Stimulated activated CD4-positive, alpha-beta T cell treated with anti-CD3 and anti-CD28 coated beads, TNF-alpha, amount 100 ng/mL, for 1 hour (primary cell): ENCODE data around the gene ETS1.
"Not testable (repeated sequence)": the region's sequence is repeated elsewhere in the genome, so short reads cannot be mapped to it uniquely, and the experiment has no call there.

Experiments used
- DNase-seq, 3 donors: peaks; one replicate each; pipeline ENCODE4 v3.0.0-alpha.2; 2020; ENCODE audit warnings: low read depth in 3 of 3, low spot score in 1 of 3

Gene ETS1

DNA sequence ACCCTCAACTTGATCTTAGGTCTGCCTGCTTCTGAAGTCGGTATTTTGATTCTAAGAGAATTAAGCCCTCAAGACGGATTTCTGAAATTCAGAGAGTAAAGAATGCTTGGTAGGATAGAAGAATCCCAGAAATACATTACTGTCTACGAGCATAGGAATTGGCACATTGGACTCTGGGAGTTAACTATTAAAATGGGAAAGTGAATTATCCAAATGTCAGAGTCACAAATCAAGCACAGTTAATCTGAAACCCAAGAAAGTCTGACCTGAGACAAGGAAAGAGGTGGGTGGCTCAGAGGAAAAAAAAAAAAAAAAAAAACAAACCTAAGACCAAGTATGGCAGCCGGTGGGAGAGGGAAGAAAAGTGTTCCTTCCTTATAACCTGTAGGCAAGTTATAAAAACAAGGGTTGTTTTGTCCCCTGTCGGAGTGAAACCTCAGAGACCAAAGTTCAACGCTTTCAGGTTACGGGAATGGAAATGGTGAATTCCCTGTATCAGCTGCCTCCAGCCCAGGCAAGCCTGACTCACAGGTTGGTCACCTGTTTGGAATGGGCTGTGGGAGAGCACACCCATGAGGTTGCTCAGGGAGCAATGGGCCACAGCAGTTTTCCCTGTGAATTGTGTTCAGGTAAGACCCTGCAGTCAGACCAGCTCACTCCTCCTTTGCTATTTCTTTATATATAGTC is 139.0 kb downstream of the ETS1 start:
- no peak for DNase-seq

DNA sequence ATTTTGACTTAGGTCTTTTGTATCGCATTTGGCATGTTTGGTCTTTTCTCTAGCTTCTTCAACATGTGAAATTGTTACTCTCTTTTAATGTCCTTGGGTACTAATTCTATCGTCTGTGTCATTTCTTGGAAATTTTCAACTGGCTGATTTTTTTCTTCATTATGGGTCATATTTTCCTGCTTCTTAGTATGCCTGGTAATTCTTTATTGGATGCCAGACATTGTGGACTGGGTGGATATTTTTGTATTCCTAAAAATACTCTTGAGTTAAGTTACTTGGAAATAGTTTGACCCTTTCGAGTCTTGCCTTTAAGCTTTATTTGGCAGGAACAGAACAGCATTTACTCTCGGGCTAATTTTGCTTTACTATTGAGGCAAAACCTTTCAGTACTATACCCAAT is 140.1 kb downstream of the ETS1 start:
- no peak for DNase-seq

DNA sequence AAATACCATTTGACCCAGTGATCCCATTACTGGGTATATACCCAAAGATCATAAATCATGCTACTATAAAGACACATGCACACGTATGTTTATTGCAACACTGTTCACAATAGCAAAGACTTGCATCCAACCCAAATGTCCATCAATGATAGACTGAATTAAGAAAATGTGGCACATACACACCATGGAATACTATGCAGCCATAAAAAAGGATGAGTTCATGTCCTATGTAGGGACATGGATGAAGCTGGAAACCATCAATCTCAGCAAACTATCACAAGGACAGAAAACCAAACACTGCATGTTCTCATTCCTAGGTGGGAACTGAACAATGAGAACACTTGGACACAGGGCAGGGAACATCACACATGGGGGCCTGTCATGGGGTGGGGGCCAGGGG is 141.4 kb downstream of the ETS1 start:
- DNase-seq = not testable (repeated sequence)

DNA sequence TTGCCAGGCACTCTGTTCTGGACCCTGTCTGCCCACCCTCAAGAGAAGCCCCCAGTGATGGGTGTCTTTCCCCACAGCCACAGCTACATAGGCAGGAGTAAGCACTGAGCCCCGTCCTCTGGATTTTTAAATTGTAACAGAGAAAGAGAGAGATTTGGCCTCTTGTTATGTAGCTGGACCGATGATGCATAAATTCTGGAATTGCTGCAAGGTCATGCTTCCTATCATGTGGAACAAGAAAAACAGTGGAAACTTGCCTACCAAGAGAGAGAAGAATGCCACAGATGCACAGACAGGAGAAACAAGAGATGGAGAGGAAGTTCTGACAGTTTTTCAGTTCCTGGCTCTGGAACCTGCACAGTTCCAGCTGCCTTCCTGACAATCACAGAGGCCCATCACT is 150.2 kb downstream of the ETS1 start:
- DNase-seq = no peak

DNA sequence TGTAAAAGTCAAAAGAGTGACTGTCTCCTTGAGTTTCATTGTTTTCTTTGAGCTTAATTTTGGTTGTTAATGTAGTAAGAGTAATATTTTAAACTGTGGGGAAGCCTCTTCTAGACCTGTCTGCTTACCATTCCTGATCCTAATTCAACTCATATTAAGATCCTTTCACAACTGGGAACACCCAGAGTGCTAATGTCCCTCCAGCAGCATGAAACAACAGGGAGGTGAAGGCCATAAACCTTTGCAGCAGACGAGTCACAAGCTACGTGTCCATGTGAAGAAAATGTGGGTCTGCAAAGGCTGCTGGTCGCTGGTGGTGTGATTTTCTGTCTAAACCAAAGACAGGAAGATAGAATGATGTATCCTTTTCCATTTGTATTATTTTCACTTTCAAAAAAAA is 152.5 kb downstream of the ETS1 start:
- DNase-seq = no peak

DNA sequence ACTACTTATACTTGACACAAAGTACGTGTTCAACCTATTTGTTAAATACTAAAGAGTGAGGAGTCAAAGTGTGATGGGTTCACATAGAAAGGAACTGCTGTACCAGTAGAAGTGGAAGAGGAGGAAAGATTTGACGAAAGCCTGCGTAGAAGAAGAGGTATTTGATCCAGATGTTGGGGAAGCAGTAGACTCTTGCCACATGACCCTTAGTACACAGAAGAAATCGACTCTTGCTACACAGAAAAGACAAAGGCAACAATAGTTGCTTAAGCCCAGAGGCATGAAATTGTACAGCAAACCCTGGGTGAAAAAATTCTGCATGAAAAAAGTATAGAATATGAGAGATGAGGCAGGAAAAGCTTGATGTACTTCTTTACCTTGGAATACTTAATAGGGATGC is 152.9 kb downstream of the ETS1 start:
- no peak for DNase-seq

DNA sequence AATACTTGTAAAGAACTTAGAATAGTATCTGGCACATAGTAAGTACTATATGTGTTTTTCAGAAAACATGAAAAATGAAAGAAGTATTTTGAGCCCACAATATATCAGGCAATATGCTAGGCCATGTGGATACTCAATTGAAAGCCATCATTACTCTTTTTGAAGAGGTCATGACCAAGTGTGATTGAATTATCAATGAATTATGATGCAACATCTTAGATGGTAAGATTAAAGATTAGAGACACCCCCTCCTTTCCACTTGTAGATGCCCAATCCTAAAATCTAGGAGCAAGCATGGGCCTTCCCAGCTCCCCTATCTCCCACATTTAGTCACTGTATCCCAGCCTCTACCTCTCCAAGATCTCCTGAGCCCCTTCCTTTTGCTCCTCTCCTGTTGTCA is 154.4 kb downstream of the ETS1 start:
- no peak for DNase-seq

DNA sequence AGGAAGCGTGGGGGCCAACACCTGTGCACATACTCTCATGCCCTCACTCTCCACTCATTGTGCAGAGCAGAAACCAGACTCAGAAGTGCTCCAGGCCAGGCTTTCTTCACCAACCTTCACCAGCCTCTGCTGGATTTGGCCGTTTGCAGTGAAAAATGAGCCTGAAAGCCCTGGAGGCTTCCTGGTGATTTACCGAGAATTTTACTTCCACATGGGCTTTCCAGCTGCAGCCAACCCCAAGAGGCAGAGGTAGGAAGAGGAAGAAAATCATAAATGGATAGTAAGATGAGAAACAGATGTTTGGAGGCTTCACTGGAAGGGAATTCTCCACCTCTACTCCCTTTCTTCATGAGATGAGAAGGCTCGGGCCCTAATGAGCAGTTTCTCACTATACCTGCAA is 155.4 kb downstream of the ETS1 start:
- DNase-seq = no peak

DNA sequence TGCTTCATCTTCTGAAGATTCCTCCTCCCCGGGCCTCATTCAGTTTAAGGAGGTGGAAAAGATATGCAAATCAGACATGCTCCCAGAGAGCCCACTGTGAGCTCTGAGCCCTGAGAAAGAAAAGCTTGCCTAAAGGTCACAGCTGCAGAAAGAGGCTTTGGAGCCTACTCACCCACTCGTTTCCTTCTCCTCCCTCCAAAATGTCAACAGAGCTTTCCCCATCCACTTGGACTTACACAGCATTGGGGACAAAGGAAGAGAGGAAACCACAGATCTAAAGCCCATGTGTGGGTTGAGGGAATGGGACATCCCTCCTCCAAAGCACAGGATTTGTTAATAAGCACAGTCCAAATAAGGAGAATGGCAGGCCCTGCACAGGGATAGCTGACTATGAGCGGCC is 158.4 kb downstream of the ETS1 start:
- DNase-seq = no peak

DNA sequence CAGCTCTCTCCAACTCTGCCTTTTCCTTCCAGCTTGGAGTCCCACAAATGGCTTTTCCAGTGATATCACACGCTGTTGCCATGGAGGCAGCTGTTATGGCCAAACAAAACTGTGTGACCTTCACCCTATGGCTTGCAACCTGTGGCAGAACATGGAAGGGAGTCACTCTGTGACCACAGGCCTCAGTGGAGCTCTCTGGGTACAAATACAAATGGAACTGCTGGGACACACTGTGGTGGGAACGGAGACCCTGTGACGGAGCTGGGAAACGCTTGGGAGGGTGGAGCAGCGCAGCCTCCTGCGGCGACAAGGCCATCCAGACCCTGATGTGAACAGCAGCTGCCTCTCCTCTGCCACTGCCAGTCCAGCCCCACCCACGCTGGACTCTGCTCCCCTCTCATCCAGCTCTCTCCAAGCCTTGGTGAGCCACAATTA is 162.5 kb downstream of the ETS1 start:
- DNase-seq = no peak

DNA sequence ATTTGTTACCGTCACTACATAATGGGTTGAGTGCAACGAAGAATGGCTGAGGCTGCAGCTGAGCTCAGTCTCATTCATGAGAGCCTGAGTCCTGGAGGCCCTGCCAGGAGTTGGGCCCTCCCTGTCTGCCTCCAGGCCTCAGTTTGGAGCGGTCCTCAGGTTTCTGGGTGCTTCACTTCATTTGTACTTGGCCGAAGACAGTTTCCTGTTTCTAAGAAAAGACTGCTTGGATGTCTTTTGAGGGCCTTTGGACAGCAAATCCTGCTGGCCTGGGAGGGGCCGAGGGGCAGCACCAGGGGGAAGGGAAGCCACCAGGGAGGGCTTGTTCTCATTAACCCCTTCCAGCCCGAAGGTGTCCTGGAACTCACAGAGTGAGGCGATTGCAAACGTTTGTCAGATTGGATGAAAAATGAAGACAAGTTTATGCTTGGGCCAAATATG is 163.1 kb downstream of the ETS1 start:
- no peak for DNase-seq

DNA sequence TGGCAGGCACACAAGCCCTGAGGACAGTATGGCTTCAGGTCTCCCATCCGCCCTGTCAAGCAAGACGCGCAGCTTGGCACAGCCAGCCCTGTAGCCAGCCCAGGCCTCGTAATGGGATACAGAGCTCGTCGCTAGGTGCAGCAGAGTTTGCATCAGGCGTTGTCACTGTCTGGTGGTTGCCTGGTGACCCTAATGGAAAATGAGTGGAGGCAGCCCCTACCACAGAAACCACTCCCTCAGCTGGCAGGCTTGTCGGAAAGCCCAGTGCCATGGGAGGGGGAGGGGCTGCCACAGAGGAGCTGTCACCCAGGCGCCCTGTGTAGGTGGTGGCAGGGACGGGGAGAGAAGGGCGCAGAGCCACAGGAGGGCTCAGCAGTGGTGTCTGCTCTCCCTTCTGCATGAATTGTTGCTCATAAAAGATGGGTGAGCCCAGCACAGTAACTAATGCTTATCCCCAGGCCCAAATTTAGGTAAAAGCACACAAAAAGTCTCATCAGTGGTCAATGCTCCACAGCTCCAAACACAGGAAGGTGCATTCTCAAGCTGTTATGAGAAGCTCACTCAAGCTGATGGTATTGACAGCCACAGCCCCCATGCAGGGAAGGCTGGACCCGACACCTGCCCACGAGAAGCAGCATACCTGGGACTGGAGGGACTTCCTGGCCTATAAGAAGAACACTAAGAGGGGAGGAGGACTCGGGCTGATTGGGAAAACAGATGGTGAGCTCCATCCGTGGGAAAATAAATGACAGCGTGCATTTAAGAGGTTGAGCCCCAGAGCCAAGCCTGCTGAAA is 164.6 kb downstream of the ETS1 start:
- peak; percentile 73 to 76 (median 74) for DNase-seq

DNA sequence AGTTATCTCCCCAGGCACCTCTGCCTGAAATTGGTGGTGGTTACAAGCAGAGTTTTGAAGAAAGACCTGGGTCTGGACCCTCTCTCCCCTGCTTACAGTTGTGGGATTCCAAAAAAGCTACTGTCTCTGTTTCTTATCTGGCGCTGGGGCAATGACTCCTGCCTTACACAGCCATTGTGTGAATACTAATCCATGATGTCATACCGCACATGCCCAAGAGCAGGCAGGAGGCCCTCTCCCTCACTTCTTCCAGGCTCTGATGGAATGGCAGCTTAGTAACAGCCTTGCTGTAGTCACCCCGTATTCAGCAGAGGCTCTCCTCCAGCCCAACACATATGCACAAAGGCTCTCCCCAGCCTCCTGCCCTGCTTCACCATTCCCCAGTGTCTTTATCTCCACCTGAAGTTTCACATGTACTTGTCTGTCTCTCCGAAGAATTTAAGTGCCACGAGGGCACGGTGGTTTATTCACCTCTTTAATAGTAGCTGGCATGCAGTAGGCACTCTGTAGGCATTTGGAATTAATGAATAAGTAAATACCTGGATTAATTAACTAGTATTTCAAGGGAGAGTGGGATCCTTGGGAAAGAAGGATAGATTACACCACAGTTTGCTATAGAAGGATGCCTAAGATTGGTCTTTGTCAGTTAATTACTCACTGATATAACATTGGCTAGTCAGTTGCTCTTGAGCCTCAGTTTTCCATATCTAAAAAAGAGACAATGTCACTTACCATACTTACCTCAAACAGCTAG is 165.6 kb downstream of the ETS1 start:
- no peak for DNase-seq

DNA sequence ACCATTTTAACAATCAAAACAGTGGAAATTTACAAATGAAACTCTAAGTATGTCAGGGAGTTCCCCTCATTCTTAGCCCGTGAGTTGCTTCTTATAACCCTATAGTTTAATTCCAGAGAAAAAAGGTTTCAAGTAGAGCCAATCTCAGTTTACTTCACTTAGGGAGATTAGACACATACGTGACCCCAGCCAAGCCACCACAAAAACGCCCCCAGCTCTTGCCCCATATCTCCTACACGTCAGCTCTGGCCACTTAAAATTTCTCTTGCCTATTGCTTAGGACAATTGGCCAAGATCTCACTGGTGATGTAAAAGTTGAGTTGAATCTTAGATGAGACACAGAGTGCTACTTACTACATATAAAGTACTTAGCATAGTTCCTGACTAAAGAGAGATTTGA is 166.4 kb downstream of the ETS1 start:
- DNase-seq = no peak

DNA sequence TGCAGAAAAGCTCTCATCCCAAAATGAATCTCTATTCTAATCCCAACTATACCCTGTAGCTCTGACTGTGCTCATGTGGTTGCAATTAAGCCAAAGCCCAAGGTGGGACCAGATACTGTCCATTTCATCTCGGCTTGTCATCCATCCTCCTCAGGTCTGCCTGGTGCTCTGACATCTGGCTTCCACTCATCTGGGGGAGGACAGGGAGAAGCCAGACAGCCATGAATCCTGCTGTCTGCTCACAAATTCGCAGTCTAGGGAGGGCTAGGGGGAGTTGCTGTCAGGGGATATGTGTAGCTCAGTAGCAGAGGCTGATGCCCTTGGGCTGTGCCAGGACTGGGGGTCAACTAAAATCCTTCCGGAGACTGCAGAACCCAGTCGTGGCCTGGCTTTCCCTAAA is 167.1 kb downstream of the ETS1 start:
- DNase-seq = no peak

DNA sequence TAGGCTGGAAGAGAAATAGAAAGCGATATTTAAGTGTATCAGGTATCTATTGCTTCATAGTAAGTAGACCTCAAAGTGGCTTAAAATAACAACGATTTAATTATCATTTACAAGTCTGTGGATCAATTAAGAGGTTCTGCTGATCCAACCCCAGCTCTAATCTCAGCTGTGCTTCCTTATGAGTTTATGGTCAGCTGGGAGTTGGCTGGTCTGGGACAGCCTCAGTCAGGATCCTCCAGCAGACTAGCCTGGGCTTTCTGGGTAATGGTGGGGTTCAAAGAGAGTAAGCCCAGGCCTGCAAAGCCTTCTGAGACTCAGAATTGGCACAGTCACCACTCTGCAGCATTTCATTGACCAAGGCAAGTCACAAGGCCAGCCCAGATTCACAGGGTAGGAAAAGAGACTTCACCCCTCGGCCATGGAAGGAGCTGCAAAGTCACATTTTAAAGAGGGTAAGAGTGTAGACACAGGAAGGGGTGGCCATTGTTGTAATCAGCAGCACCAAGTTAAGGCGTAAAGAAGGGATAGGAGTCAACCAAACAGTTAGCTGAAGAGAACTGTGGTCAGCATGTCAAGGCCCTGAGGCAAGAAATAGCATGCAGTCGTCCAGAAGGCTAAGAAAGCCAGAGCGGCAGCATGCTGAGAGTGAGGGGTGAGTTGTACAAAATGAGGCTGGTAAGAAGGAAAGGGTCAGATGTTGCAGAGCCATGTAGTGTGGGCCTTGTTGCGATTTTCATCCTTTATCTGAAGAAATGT is 168.2 kb downstream of the ETS1 start:
- DNase-seq = no peak

DNA sequence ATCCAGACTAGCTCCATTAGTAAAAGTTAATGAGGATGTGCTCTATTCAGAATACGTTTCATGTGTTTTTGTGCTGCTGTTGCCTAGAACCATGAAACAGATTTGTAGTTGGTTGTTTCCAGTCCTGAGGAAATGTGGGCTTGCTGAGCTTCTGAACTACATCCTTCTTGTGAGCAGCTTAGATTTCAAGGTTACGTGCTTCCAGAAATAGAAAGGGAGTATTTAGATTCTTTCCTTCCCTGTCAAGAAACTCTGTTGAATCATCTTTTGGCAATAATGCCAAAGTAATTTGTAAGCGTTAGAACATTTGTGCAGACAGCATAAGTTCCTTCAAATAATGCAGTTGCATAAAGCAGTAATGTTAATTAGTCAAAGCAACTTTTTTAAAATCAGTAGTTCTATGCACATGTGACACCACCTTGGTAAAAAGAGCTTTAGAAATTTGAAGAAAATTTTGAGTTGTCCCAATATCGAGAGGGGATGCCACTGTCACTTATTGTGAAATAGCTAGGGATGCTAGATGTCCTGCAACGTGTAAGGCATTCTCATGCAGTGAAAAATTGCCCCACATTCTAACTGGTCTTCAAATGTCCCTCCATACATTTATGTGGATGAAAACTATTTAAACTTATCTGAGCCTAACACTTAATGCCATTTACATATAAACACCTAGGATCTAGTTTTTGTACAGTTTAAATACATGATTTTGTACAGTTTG is 169.6 kb downstream of the ETS1 start:
- DNase-seq = no peak

DNA sequence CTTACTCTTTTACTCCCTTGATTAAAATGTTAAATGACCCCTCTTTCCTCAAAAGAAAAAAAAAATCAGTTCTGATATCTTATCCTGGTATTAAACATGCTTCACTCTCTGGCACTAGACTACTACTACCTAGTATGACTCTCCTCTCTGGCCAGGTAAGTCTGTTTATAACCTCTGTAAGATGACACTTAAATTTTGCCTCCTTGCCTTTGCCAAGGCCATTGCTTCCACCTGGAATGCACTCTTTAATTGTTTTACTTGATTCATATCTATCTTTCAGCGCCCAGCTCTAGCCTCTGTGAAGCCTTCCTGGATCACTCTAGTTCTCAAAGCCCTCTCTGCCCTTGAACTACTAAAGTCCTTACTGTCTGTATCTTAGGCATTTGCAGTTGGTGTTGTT is 170.4 kb downstream of the ETS1 start:
- no peak for DNase-seq

DNA sequence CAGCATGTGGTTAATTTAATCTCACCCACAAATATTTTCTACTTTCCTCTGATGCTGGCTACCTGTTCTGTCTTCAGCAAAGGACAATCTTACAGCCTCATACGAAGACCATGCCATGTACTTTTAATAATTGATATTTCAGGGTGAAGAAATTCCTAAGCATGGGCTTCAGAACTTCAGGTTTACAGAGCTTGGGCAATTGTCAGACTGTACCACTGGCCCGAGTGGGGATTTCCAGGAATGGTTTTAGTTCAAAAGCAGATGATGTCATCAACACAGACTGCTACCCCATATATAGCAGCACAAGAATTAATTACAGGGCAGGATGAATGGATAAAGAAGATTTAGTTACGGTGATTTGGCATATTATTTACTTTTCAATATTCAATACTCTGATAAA is 171.8 kb downstream of the ETS1 start:
- no peak for DNase-seq
